GM18868 (cell line): Measurements from ENCODE around the gene OGFOD1.

Experiments
- ATAC-seq: cut with Tn5 transposase; IDR thresholded peaks from one replicate; pipeline ENCODE4 v1.9.1; 2021; ENCODE audit warnings: mild to moderate bottlenecking, moderate library complexity; ENCODE audit not compliant: unreplicated experiment

The OGFOD1 gene

GRCh38 chr16:56519459-56520250 lies 68.3 kb downstream of the OGFOD1 start, which contains the start of gene BBS2:
BBS2 (minus strand) TSS chr16:56520024; CDS start chr16:56519862, 162 bp downstream.
- peak; percentile 85 for ATAC-seq

- ATAC-seq, result no peak
Observed at GRCh38 chr16:56520251-56520577, 68.9 kb downstream of the OGFOD1 start.

- no peak for ATAC-seq
Observed at GRCh38 chr16:56525236-56525635, 73.9 kb downstream of the OGFOD1 start.
